H1 (cell line): ENCODE results near the gene IL31. TPM values are rescaled to one million over a fixed set of nuclear protein-coding genes. Genes with fewer than 3 reads are reported as not detected.
"Not testable (repeated sequence)": the region's sequence is repeated elsewhere in the genome, so short reads cannot be mapped to it uniquely, and the experiment has no call there.

Experiments
- CTCF ChIA-PET: fragments of 300-600 bp; sonication (Branson Sonifier 250); formaldehyde crosslinking; loops from one replicate; lab custom pipeline; 2021; ENCODE audit not compliant: partially characterized antibody; lab: Charles Lee
- POLR2A ChIA-PET: fragments of 300-600 bp; sonication (Branson Sonifier 250); formaldehyde crosslinking; loops from one replicate; lab custom pipeline; 2021; ENCODE audit warnings: inconsistent platforms; ENCODE audit not compliant: partially characterized antibody; lab: Charles Lee
- DNase-seq, 2 experiments: peaks; one replicate each; pipeline versions ENCODE4 v3.0.0 to v3.0.0-alpha.2; 2010 to 2022; ENCODE audit warnings: low spot score in 2 of 2, low read depth in 1 of 2, mixed read lengths in 1 of 2
- FAIRE-seq: peaks from 2 replicates; lab custom pipeline; 2011; peaks lifted over from hg19 to GRCh38; lab: Jason Lieb, UNC
- H2AFZ ChIP-seq: 2 replicates; pipeline ENCODE4 v1.8.1; 2012; ENCODE audit warnings: low read length, inconsistent platforms
- H2AK5ac ChIP-seq: 2 replicates; pipeline ENCODE4 v1.6.1; 2013; ENCODE audit warnings: low read depth, low read length
- H2BK120ac ChIP-seq: replicated peaks from 2 replicates; pipeline ENCODE3; 2013; ENCODE audit warnings: low read depth, low read length, inconsistent platforms
- H2BK12ac ChIP-seq: 2 replicates; pipeline ENCODE4 v1.6.1; 2013; ENCODE audit warnings: low read depth, low read length
- H2BK15ac ChIP-seq: 2 replicates; pipeline ENCODE4 v1.6.1; 2013; ENCODE audit warnings: low read length
- H2BK20ac ChIP-seq: 2 replicates; pipeline ENCODE4 v1.6.1; 2013; ENCODE audit warnings: low read length
- H2BK5ac ChIP-seq: 2 replicates; pipeline ENCODE4 v1.6.1; 2013; ENCODE audit warnings: low read depth, low read length
- H3K14ac ChIP-seq: 2 replicates; pipeline ENCODE4 v1.6.1; 2013; ENCODE audit warnings: inconsistent platforms; ENCODE audit not compliant: insufficient read length
- H3K18ac ChIP-seq: 2 replicates; pipeline ENCODE4 v1.6.1; 2013; ENCODE audit warnings: low read length; ENCODE audit errors: extremely low read depth
- H3K23ac ChIP-seq: 2 replicates; pipeline ENCODE4 v1.6.1; 2013; ENCODE audit warnings: inconsistent platforms; ENCODE audit not compliant: insufficient read length
- H3K23me2 ChIP-seq: 2 replicates; pipeline ENCODE4 v1.6.1; 2013; ENCODE audit warnings: low read depth, low read length
- H3K27ac ChIP-seq: 2 replicates; pipeline ENCODE4 v1.6.1; 2011; ENCODE audit warnings: low read depth, low read length, inconsistent platforms
- H3K27me3 ChIP-seq, 4 experiments: replicated peaks in 1 of 4; 1 replicate in 1 of 4; 2 replicates in 3 of 4; pipeline versions ENCODE4 v1.6.1 to v1.8.1; 2011 to 2013; ENCODE audit warnings: low read length in 3 of 4, mild to moderate bottlenecking in 3 of 4, inconsistent platforms in 2 of 4, mixed read lengths in 2 of 4, moderate library complexity in 1 of 4; ENCODE audit not compliant: control insufficient read depth in 3 of 4, insufficient read depth in 3 of 4; ENCODE audit errors: extremely low read depth in 1 of 4
- H3K36me3 ChIP-seq, 4 experiments: 2 replicates each; pipeline versions ENCODE4 v1.6.1 to v1.8.1; 2011 to 2013; ENCODE audit warnings: mild to moderate bottlenecking in 4 of 4, low read length in 3 of 4, moderate library complexity in 2 of 4, control low read depth in 1 of 4, inconsistent platforms in 1 of 4; ENCODE audit not compliant: insufficient read depth in 4 of 4, control insufficient read depth in 2 of 4
- H3K4ac ChIP-seq: replicated peaks from 2 replicates; pipeline ENCODE3; 2013; ENCODE audit warnings: low read length, low read depth, mixed read lengths, inconsistent platforms; ENCODE audit not compliant: insufficient read length
- H3K4me1 ChIP-seq, 4 experiments: replicated peaks in 1 of 4; 1 replicate in 1 of 4; 2 replicates in 3 of 4; pipeline versions ENCODE4 v1.6.1 to v1.8.1; 2011 to 2013; ENCODE audit warnings: low read length in 3 of 4, inconsistent platforms in 2 of 4, mixed read lengths in 1 of 4; ENCODE audit not compliant: insufficient read depth in 4 of 4, control insufficient read depth in 3 of 4
- H3K4me2 ChIP-seq, 2 experiments: 2 replicates each; pipeline versions ENCODE4 v1.6.1 to v1.8.1; 2011 to 2013; ENCODE audit warnings: low read depth in 2 of 2, low read length in 2 of 2, control low read depth in 1 of 2, inconsistent platforms in 1 of 2, mild to moderate bottlenecking in 1 of 2; ENCODE audit not compliant: insufficient read depth in 1 of 2
- H3K4me3 ChIP-seq, 4 experiments: fragments of 200-600, 300-600 bp in 1 of 4; sonication (generic), shearing (Covaris generic), sonication (Bioruptor Twin) in 1 of 4; 2 replicates each; pipeline versions ENCODE4 v1.5.1 to v1.8.1; 2011 to 2016; ENCODE audit warnings: low read length in 4 of 4, low read depth in 3 of 4, control low read depth in 2 of 4, inconsistent platforms in 2 of 4, mild to moderate bottlenecking in 2 of 4, mixed read lengths in 1 of 4, moderate library complexity in 1 of 4; ENCODE audit not compliant: insufficient read depth in 2 of 4; ENCODE audit errors: extremely low read depth in 1 of 4
- H3K56ac ChIP-seq: replicated peaks from 2 replicates; pipeline ENCODE3; 2013; ENCODE audit warnings: low read depth, mild to moderate bottlenecking, mixed read lengths, low read length, inconsistent platforms; ENCODE audit not compliant: insufficient read length
- H3K79me1 ChIP-seq: 2 replicates; pipeline ENCODE4 v1.6.1; 2013; ENCODE audit warnings: low read depth, low read length, control low read depth
- H3K79me2 ChIP-seq, 2 experiments: 2 replicates each; pipeline versions ENCODE4 v1.6.1 to v1.8.1; 2012 to 2013; ENCODE audit warnings: low read length in 2 of 2, mild to moderate bottlenecking in 2 of 2, inconsistent platforms in 1 of 2; ENCODE audit not compliant: insufficient read depth in 2 of 2, control insufficient read depth in 1 of 2
- H3K9ac ChIP-seq, 4 experiments: replicated peaks in 1 of 4; 1 replicate in 1 of 4; 2 replicates in 3 of 4; pipeline versions ENCODE4 v1.6.1 to v1.8.1; 2011 to 2013; ENCODE audit warnings: low read depth in 3 of 4, low read length in 3 of 4, control low read depth in 2 of 4, mild to moderate bottlenecking in 2 of 4, moderate library complexity in 2 of 4, inconsistent platforms in 1 of 4; ENCODE audit errors: extremely low read depth in 1 of 4
- H3K9me3 ChIP-seq, 2 experiments: 2 replicates each; pipeline versions ENCODE4 v1.6.1 to v1.8.1; 2012 to 2013; ENCODE audit warnings: mild to moderate bottlenecking in 2 of 2, moderate library complexity in 2 of 2, control low read depth in 1 of 2, inconsistent platforms in 1 of 2, low read depth in 1 of 2, low read length in 1 of 2, mixed read lengths in 1 of 2; ENCODE audit not compliant: insufficient read depth in 2 of 2
- H4K20me1 ChIP-seq, 2 experiments: replicated peaks in 1 of 2; 2 replicates each; pipeline versions ENCODE3 to v1.8.1; 2011 to 2013; ENCODE audit warnings: inconsistent platforms in 2 of 2, low read length in 2 of 2, mild to moderate bottlenecking in 1 of 2; ENCODE audit not compliant: insufficient read depth in 2 of 2, control insufficient read depth in 1 of 2
- H4K5ac ChIP-seq: 2 replicates; pipeline ENCODE4 v1.6.1; 2013; ENCODE audit warnings: low read length, low read depth, mixed read lengths, inconsistent platforms; ENCODE audit not compliant: insufficient read length
- H4K8ac ChIP-seq: 2 replicates; pipeline ENCODE4 v1.8.0; 2013; ENCODE audit warnings: mild to moderate bottlenecking, moderate library complexity, low read length, inconsistent platforms; ENCODE audit not compliant: insufficient read depth; ENCODE audit errors: extremely low read depth
- H4K91ac ChIP-seq: replicated peaks from 2 replicates; pipeline ENCODE3; 2013; ENCODE audit warnings: low read length, mixed read lengths, inconsistent platforms; ENCODE audit not compliant: insufficient read length
- WGBS, 2 experiments: shearing (Covaris generic) in 1 of 2; methylation state at CpG; one replicate each; pipeline versions ENCODE4 v1.1.6 to v1.1.7; 2013 to 2015; ENCODE audit warnings: low lambda C conversion rate in 2 of 2, mixed read lengths in 2 of 2, inconsistent platforms in 1 of 2, low coverage in 1 of 2, missing lambda C conversion rate in 1 of 2; ENCODE audit not compliant: insufficient replicate concordance in 2 of 2, insufficient coverage in 1 of 2, insufficient read length in 1 of 2; ENCODE audit errors: extremely low coverage in 1 of 2, missing lambda C conversion rate in 1 of 2; 5-methylcytosine and 5-hydroxymethylcytosine counted together
- polyA plus RNA-seq, 7 experiments: library from polyadenylated mRNA; depleted of rRNA in 3 of 7; stranded (reverse) in 5 of 7; unstranded in 2 of 7; fragments of >200 nt in 5 of 7; fragments of 200-250 nt in 2 of 7; gene quantifications; 1 replicate in 5 of 7; 2 replicates in 1 of 7; 4 replicates in 1 of 7; pipeline versions ENCODE4 v1.2.1 to v1.2.3, GENCODE V29; 2011 to 2013; ENCODE audit warnings: missing spikeins in 2 of 7, mixed read lengths in 2 of 7
- total RNA-seq: library from RNA; stranded (reverse); fragmentation: NEBNext Ultra II Directional; extraction: Animal tissue kit (Norgen Biotek cat#: 25700); gene quantifications from 2 replicates; pipeline ENCODE4 v1.2.1, GENCODE V29; 2021

IL31 gene
- total and polyA plus RNA-seq, 2 of the 8 experiments (the other 6 are each of a cell fraction or from before 2014, with no cell fraction given), result not detected

GRCh38 chr12:122176473-122176872 lies 2.5 kb upstream of the IL31 start:
- not testable (repeated sequence) for H3K4ac ChIP-seq, H3K4me2 ChIP-seq, H3K36me3 ChIP-seq, H3K56ac ChIP-seq, H3K4me3 ChIP-seq, H4K5ac ChIP-seq, H3K23ac ChIP-seq, H3K9ac ChIP-seq, H3K27ac ChIP-seq, H3K14ac ChIP-seq, H2AK5ac ChIP-seq, H3K9me3 ChIP-seq, H2BK12ac ChIP-seq, H3K23me2 ChIP-seq, H3K18ac ChIP-seq, H3K4me1 ChIP-seq, H4K8ac ChIP-seq, H2BK15ac ChIP-seq, FAIRE-seq, H3K79me1 ChIP-seq, H2BK5ac ChIP-seq, H2BK120ac ChIP-seq, H2AFZ ChIP-seq, H3K79me2 ChIP-seq, H4K91ac ChIP-seq, DNase-seq, H3K27me3 ChIP-seq, H2BK20ac ChIP-seq, H4K20me1 ChIP-seq
- ChIA-PET POLR2A (interaction anchor here (1.3 kb wide), 1 partner anchor 30 kb away, joined by 3 read pairs; no protein-coding TSS in a partner anchor), CTCF (interaction anchor here (1.1 to 1.3 kb wide), 2 partner anchors 14 to 15 kb away, joined by 3 to 5 read pairs; no protein-coding TSS in a partner anchor)
- WGBS, 2 experiments, result 79% methylated on average over 4 of the region's 4 CpGs; no CpG with 5 or more reads in 1 of the 2 experiments
